ENCODE results near the gene TBX15.
"Not testable (repeated sequence)": the region's sequence is repeated elsewhere in the genome, so short reads cannot be mapped to it uniquely, and the experiment has no call there.

DNA sequence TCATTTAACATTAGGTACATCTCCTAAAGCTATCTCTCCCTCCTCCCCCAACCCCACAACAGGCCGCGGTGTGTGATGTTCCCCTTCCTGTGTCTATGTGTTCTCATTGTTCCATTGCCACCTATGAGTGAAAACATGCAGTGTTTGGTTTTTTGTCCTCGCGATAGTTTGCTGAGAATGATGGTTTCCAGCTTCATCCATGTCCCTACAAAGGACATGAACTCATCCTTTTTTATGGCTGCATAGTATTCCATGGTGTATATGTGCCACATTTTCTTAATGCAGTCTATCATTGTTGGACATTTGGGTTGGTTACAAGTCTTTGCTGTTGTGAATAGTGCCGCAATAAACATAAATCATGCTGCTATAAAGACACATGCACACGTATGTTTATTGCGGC, 30.6 kb downstream of the TBX15 start:
- not testable (repeated sequence) for TF ChIP-seq LEF1 (IDR thresholded peaks at IDR 0.05; ENCODE audit: borderline replicate concordance); BHLHE40 (IDR thresholded peaks at IDR 0.05; ENCODE audit: borderline replicate concordance); NFRKB (IDR thresholded peaks at IDR 0.05); FOXK2 (IDR thresholded peaks at IDR 0.05); L3MBTL2 (conservative IDR thresholded peaks at IDR 0.05); HDGF (IDR thresholded peaks at IDR 0.05; ENCODE audit: borderline replicate concordance); TARDBP (IDR thresholded peaks at IDR 0.05); FOXM1 (IDR thresholded peaks at IDR 0.05; ENCODE audit: borderline replicate concordance); SP1 (IDR thresholded peaks at IDR 0.05); FOXA1 (IDR thresholded peaks at IDR 0.05); ZNF384 (IDR thresholded peaks at IDR 0.05)
- TF ChIP-seq, protein P1, sequence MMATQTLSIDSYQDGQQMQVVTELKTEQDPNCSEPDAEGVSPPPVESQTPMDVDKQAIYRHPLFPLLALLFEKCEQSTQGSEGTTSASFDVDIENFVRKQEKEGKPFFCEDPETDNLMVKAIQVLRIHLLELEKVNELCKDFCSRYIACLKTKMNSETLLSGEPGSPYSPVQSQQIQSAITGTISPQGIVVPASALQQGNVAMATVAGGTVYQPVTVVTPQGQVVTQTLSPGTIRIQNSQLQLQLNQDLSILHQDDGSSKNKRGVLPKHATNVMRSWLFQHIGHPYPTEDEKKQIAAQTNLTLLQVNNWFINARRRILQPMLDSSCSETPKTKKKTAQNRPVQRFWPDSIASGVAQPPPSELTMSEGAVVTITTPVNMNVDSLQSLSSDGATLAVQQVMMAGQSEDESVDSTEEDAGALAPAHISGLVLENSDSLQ (IDR thresholded peaks at IDR 0.05), result not testable (repeated sequence)
